Measurements from ENCODE around the gene CERS6. TPM values are rescaled to one million over a fixed set of nuclear protein-coding genes. Genes with fewer than 3 reads are reported as not detected.
A peak's percentile ranks its signal among the peaks of the same experiment; 100 is the strongest.

Gene CERS6
- total and polyA plus RNA-seq, 4 donors = 4.3 to 25.8 (median 13.6) TPM

DNA sequence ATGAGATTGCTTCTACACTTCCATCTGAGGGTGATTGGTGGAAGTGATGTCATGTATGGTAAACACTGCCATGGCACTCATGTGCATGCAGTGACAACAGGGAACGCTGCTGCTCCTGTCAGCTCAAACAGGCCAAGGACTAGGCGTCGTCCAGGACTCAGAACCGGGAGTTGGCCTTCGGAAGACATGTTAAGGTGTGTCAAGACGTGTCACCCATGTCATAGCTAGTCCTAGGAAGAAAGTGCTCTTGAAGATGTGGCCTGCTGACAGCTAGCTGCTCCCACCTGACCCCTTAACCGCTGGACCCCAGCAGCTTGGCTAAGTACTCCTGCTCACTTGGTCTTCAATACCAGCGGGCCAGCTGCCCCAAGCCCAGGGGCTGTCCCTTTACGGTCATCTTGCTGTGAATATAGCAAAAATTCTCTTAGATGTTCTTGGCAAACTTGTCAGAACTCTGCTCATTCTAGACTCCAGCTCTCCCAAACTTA is 340.1 kb downstream of the CERS6 start:
- H3K4me3 ChIP-seq = no peak overlapping the region
- no peaks in the 10 kb centered on the region for H3K9me3 ChIP-seq (ENCODE audit: control insufficient read depth in 4 of 4, insufficient read depth in 3 of 4, low read length in 3 of 4)
- H3K36me3 ChIP-seq (ENCODE audit: control insufficient read depth in 4 of 4, insufficient read depth in 4 of 4, low read length in 4 of 4) = no peaks in the 10 kb centered on the region
- H3K27ac ChIP-seq (ENCODE audit: low read depth in 1 of 2, low read length in 1 of 2) = peak overlapping the region in 1 of 2 donors; percentile 62
- TF ChIP-seq, protein P1, sequence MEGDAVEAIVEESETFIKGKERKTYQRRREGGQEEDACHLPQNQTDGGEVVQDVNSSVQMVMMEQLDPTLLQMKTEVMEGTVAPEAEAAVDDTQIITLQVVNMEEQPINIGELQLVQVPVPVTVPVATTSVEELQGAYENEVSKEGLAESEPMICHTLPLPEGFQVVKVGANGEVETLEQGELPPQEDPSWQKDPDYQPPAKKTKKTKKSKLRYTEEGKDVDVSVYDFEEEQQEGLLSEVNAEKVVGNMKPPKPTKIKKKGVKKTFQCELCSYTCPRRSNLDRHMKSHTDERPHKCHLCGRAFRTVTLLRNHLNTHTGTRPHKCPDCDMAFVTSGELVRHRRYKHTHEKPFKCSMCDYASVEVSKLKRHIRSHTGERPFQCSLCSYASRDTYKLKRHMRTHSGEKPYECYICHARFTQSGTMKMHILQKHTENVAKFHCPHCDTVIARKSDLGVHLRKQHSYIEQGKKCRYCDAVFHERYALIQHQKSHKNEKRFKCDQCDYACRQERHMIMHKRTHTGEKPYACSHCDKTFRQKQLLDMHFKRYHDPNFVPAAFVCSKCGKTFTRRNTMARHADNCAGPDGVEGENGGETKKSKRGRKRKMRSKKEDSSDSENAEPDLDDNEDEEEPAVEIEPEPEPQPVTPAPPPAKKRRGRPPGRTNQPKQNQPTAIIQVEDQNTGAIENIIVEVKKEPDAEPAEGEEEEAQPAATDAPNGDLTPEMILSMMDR (IDR thresholded peaks at IDR 0.05; ENCODE audit: control extremely low read depth, extremely low read depth) = no peak
- H3K27me3 ChIP-seq (ENCODE audit: control insufficient read depth in 3 of 3, insufficient read depth in 3 of 3, low read length in 2 of 3) = no peaks in the 10 kb centered on the region
- peaks cover 0 to 10% (median 6%) of the 10 kb centered on the region in 5 donors for H3K4me1 ChIP-seq (ENCODE audit: control insufficient read depth in 5 of 5, insufficient read depth in 5 of 5, low read length in 5 of 5)
- 64 to 87% methylated on average over 9 of the region's 9 CpGs for WGBS, 2 donors
- ATAC-seq (ENCODE audit: insufficient read depth, low FRiP score) = no peak
- H3K9ac ChIP-seq (ENCODE audit: insufficient read depth in 1 of 2, low read length in 2 of 2) = no peak overlapping the region
- no peak for DNase-seq

GRCh38 chr2:168796583-168797285 is 340.7 kb downstream of the CERS6 start:
- ATAC-seq (ENCODE audit: insufficient read depth, low FRiP score) = no peak
- peak overlapping the region in 1 of 2 donors; percentile 36 for H3K27ac ChIP-seq (ENCODE audit: low read depth in 1 of 2, low read length in 1 of 2)
- H3K9ac ChIP-seq (ENCODE audit: insufficient read depth in 1 of 2, low read length in 2 of 2) = no peak overlapping the region
- H3K4me1 ChIP-seq (ENCODE audit: control insufficient read depth in 5 of 5, insufficient read depth in 5 of 5, low read length in 5 of 5) = peaks cover 0 to 10% (median 7%) of the 10 kb centered on the region in 5 donors
- H3K4me3 ChIP-seq = no peak overlapping the region
- H3K36me3 ChIP-seq (ENCODE audit: control insufficient read depth in 4 of 4, insufficient read depth in 4 of 4, low read length in 4 of 4) = no peaks in the 10 kb centered on the region
- no peaks in the 10 kb centered on the region for H3K27me3 ChIP-seq (ENCODE audit: control insufficient read depth in 3 of 3, insufficient read depth in 3 of 3, low read length in 2 of 3)
- WGBS, 2 donors = 66 to 75% methylated on average over 8 of the region's 8 CpGs
- DNase-seq = peak in 2 of 3 donors; percentile 42 to 72
- TF ChIP-seq, protein P1 (IDR thresholded peaks at IDR 0.05; ENCODE audit: control extremely low read depth, extremely low read depth) = no peak
- no peaks in the 10 kb centered on the region for H3K9me3 ChIP-seq (ENCODE audit: control insufficient read depth in 4 of 4, insufficient read depth in 3 of 4, low read length in 3 of 4)

GRCh38 chr2:168797286-168797655 is 341.2 kb downstream of the CERS6 start:
- TF ChIP-seq, protein P1 (IDR thresholded peaks at IDR 0.05; ENCODE audit: control extremely low read depth, extremely low read depth) = no peak
- H3K27me3 ChIP-seq (ENCODE audit: control insufficient read depth in 3 of 3, insufficient read depth in 3 of 3, low read length in 2 of 3) = no peaks in the 10 kb centered on the region
- no peak overlapping the region for H3K4me3 ChIP-seq
- H3K9me3 ChIP-seq (ENCODE audit: control insufficient read depth in 4 of 4, insufficient read depth in 3 of 4, low read length in 3 of 4) = no peaks in the 10 kb centered on the region
- no peak overlapping the region for H3K9ac ChIP-seq (ENCODE audit: insufficient read depth in 1 of 2, low read length in 2 of 2)
- DNase-seq = no peak
- H3K27ac ChIP-seq (ENCODE audit: low read depth in 1 of 2, low read length in 1 of 2) = no peak overlapping the region
- H3K4me1 ChIP-seq (ENCODE audit: control insufficient read depth in 5 of 5, insufficient read depth in 5 of 5, low read length in 5 of 5) = peaks cover 3 to 10% (median 9%) of the 10 kb centered on the region in 5 donors
- ATAC-seq (ENCODE audit: insufficient read depth, low FRiP score) = no peak
- H3K36me3 ChIP-seq (ENCODE audit: control insufficient read depth in 4 of 4, insufficient read depth in 4 of 4, low read length in 4 of 4) = no peaks in the 10 kb centered on the region

Data from lung (tissue), 12 donors.